NCI-H187 (cell line): ENCODE measurements around the gene OR5AL1.
"Not testable (repeated sequence)": the region's sequence is repeated elsewhere in the genome, so short reads cannot be mapped to it uniquely, and the experiment has no call there.

Experiments used
- DNase-seq, 2 experiments: peaks; one replicate each; lab custom pipeline; 2025; lab: John Stamatoyannopoulos, UW

The OR5AL1 gene

GRCh38 chr11:56412396-56412795, at the start of gene OR5AL1:
Gene OR5AL1 (plus strand): TSS chr11:56412696.
- DNase-seq, result no peak

- no peak for DNase-seq
These were observed 37.2 kb upstream of the OR5AL1 start, which contains the start of gene OR8U1 for GRCh38 chr11:56375324-56375723. Gene OR8U1 (plus strand): TSS chr11:56375624. CDS start chr11:56375624, 0 bp downstream.

DNA sequence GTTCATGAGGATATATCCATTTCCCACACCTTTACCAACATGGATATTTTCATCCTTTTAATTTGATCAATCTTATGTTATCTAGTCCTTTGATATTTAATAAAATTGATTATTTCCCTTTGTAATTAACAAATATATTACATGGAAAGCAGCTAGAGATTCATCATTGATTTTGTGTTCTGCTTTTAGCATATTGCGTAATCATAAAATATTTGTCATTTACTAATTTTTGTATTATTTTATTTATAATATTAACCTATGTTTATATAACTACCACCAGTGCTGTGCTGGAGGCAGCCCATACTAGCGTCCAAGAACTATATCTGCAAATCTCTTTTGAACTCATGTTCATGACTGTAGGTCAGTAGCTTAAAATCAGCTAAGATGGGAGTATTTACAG, 32.4 kb upstream of the OR5AL1 start:
- DNase-seq, result no peak

DNA sequence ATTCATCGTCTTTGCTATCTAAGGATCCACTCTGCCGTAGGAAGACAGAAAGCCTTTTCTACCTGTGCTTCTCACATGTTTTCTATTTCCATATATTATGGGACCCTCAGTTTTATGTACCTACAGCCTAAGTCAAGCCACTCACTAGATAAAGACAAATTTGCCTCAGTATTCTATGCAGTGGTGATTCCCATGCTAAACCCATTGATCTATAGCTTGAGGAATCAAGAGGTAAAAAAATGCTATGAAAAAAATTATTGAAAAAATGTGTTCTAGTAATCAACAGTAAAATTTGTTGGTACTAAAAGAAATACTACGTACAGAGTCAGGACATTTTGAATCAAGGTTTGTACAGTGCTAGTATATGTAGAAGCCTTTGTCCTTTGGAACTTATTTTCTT, 18.1 kb upstream of the OR5AL1 start:
- DNase-seq, result no peak

- no peak for DNase-seq
These were observed 16.4 kb upstream of the OR5AL1 start for GRCh38 chr11:56396047-56396446.

DNA sequence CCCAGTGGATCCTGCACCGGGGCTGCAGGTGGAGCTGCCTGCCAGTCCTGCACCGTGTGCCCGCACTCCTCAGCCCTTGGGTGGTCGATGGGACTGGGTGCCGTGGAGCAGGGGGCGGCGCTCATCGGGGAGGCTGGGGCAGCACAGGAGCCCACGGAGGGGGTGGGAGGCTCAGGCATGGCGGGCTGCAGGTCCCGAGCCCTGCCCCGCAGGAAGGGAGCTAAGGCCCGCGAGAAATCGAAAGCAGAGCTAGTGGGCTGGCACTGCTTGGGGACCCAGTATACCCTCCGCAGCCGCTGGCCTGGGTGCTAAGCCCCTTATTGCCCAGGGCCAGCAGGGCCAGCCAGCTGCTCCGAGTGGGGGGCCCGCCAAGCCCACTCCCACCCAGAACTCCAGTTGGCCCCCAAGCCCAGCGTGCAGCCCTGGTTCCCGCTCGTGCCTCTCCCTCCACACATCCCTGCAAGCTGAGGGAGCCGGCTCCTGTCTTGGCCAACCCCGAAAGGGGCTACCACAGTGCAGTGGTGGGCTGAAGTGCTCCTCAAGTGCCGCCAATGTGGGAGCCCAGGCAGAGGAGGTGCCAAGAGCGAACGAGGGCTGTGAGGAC, 10.5 kb upstream of the OR5AL1 start:
- not testable (repeated sequence) for DNase-seq

DNA sequence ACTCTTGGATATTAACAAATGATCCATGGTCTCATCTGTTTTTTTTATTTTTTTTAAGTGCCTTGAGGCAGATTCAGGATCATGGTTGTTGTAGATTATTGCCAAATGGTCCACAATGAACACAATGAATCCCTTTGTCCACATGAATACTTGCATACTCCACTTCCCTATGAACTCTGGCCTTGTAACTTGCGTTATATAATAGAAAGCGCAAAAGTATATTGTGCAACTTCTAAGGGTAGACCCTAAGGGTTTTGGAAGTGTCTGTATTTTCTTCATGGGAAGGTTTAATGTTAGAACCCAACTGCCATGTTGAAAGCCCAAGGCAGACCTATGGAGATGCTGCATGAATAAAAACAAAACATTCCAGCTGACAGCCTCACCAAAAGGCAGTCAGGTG, 8.1 kb upstream of the OR5AL1 start:
- DNase-seq, result no peak

DNA sequence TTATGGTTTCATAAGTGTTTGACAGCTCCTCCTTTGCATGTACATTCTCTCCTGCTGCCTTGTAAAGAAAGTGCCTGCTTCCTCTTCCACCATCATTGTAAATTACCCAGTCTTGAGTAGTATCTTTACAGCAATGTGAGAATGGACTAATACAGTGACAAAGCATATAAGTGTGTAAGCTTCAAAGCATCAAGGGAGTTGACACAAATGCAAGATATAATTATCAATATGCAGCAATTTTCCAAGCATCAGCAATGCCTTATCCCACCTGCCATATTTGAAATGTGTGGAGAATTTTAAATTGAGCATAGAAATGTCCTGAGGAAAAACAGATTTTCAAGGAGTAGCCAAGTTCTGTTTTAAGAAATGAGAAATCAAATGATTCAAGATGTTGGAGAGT, 1.7 kb upstream of the OR5AL1 start:
- no peak for DNase-seq

DNA sequence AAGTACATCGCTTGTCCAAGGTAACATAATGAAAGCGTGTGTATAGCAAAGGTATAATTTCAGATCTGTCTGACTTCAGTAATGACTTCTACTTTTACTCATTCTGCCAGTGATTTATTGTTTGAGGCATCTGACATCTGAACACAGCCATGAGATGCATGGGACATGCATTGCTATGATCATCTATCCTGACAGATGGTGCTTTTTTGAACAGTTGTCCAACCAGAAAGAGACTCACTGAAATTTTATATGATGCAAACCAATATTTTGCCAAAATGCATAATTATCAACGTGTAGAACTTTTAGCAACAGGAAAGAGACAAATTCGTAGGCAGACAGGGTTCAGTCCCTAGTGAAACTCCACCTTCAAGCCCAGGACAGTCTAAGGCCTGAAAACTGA, 41.0 kb downstream of the OR5AL1 start:
- no peak for DNase-seq

DNA sequence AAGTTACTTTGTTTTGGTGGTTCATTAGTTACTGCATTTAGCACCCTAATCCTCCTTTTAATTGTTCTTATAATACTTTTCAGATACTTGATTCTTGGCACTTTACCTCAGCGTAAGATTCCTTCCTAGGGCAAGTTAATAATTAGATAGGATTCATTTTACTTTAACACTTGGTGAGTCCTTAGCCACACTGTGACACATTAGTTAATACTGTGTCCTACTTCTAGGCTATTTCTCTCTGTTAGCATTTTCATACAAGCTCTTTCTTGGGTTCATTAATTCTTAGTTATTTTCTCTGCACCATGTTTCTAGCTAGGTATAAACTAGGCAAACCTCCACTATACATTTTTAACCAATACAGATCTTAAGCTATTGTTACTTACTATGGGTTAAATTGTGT, 44.6 kb downstream of the OR5AL1 start:
- no peak for DNase-seq
